CD4-positive, CD25-positive, alpha-beta regulatory T cell (primary cell): ENCODE measurements around the gene KAZN. TPM values are rescaled to one million over a fixed set of nuclear protein-coding genes. Genes with fewer than 3 reads are reported as not detected.
"Not testable (repeated sequence)": the region's sequence is repeated elsewhere in the genome, so short reads cannot be mapped to it uniquely, and the experiment has no call there.

Experiments used
- ATAC-seq, 2 donors: fragments of 150-1000 bp; cut with Tn5 transposase; one replicate each; pipeline ENCODE4 v1.10.0; 2021; ENCODE audit warnings: low read depth in 2 of 2, moderate number of reproducible peaks in 2 of 2, moderate library complexity in 1 of 2
- DNase-seq, 3 donors: peaks; one replicate each; pipeline versions ENCODE4 v3.0.0 to v3.0.0-alpha.2; 2012 to 2022; ENCODE audit warnings: mixed read lengths in 1 of 3
- H3K27ac ChIP-seq: one replicate; pipeline ENCODE4 v1.7.0; 2013; ENCODE audit warnings: mild to moderate bottlenecking, low read length; ENCODE audit not compliant: insufficient read depth, poor library complexity, severe bottlenecking
- H3K27me3 ChIP-seq: one replicate; pipeline ENCODE4 v1.7.0; 2013; ENCODE audit warnings: low read length; ENCODE audit not compliant: control insufficient read depth, insufficient read depth
- H3K36me3 ChIP-seq: one replicate; pipeline ENCODE4 v1.7.0; 2013; ENCODE audit warnings: mild to moderate bottlenecking, low read length, moderate library complexity; ENCODE audit not compliant: control insufficient read depth, insufficient read depth
- H3K4me1 ChIP-seq: 2 replicates; pipeline ENCODE4 v1.7.0; 2013; ENCODE audit warnings: mild to moderate bottlenecking, low read length; ENCODE audit not compliant: insufficient read depth, control insufficient read depth, poor library complexity, severe bottlenecking
- H3K4me3 ChIP-seq: one replicate; pipeline ENCODE4 v1.7.0; 2013; ENCODE audit warnings: low read depth, mild to moderate bottlenecking, low read length, moderate library complexity
- H3K9me3 ChIP-seq, 2 experiments: 1 replicate in 1 of 2; 2 replicates in 1 of 2; pipeline ENCODE4 v1.7.0; 2013; ENCODE audit warnings: low read length in 2 of 2, mild to moderate bottlenecking in 1 of 2, moderate library complexity in 1 of 2; ENCODE audit not compliant: control insufficient read depth in 2 of 2
- H3K27ac Mint-ChIP-seq, 3 donors: one replicate each; pipeline ENCODE4 v1.8.0; 2020 to 2022; ENCODE audit warnings: mild to moderate bottlenecking in 3 of 3, mixed read lengths in 3 of 3, moderate library complexity in 2 of 3
- H3K27me3 Mint-ChIP-seq: one replicate; pipeline ENCODE4 v1.8.0; 2022; ENCODE audit warnings: mild to moderate bottlenecking, mixed read lengths
- H3K36me3 Mint-ChIP-seq: one replicate; pipeline ENCODE4 v1.8.0; 2020; ENCODE audit warnings: mixed read lengths
- H3K4me1 Mint-ChIP-seq, 4 donors: one replicate each; pipeline ENCODE4 v1.8.0; 2020 to 2022; ENCODE audit warnings: mixed read lengths in 4 of 4, mild to moderate bottlenecking in 1 of 4
- H3K4me3 Mint-ChIP-seq, 4 donors: one replicate each; pipeline ENCODE4 v1.8.0; 2020 to 2022; ENCODE audit warnings: mild to moderate bottlenecking in 4 of 4, mixed read lengths in 4 of 4, moderate library complexity in 3 of 4
- H3K9me3 Mint-ChIP-seq, 7 donors: one replicate each; pipeline ENCODE4 v1.8.0; 2020 to 2022; ENCODE audit warnings: mixed read lengths in 7 of 7, mild to moderate bottlenecking in 3 of 7, moderate library complexity in 2 of 7
- polyA plus RNA-seq, 4 donors: library from polyadenylated mRNA; unstranded; fragments of 300-500 nt; fragmentation: Illumina TruSeq; gene quantifications; one replicate each; pipeline ENCODE4 v1.2.3, GENCODE V29; 2021
- total RNA-seq: library from RNA; stranded (reverse); gene quantifications from one replicate; pipeline ENCODE4 v1.2.3, GENCODE V29; 2022

KAZN gene
- total and polyA plus RNA-seq, 5 donors from 2014 or later = not detected

DNA sequence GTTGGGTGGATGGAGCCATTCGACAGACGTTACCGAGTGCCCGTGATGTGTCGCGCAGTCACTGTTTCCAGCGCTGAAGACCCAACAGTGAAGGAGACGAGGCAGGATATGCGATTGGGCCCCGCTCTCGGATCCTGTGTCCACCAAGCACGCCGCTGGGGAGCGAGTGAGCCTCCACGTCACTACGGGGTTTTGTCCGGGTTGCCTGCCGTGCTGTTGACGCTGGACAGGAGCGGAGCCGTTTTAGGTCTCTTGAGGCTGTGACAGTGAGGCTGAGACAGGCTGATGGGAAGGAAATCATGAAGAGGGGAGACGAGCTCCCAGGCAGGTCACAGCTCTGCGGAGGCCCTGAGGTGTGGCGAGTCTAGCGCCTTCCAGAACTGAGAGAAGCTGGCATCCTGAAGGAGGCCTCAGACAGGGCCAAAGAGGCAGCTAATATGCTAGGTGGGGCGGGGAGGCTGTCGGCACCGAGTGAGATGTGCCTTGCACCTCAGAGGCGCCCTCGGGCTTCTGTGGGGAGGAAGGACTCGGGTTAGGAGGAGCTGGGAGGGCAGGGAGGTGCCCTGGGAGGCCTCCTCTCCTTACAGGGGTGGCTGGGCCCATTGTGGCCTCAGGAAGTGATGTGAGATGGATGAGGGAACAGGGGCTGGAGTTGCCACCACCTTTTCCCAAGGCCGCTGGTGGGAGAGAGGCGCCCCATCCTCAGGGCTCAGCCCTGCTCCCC, 359.1 kb downstream of the KAZN start:
- no peak overlapping the region for H3K27ac Mint-ChIP-seq

DNA sequence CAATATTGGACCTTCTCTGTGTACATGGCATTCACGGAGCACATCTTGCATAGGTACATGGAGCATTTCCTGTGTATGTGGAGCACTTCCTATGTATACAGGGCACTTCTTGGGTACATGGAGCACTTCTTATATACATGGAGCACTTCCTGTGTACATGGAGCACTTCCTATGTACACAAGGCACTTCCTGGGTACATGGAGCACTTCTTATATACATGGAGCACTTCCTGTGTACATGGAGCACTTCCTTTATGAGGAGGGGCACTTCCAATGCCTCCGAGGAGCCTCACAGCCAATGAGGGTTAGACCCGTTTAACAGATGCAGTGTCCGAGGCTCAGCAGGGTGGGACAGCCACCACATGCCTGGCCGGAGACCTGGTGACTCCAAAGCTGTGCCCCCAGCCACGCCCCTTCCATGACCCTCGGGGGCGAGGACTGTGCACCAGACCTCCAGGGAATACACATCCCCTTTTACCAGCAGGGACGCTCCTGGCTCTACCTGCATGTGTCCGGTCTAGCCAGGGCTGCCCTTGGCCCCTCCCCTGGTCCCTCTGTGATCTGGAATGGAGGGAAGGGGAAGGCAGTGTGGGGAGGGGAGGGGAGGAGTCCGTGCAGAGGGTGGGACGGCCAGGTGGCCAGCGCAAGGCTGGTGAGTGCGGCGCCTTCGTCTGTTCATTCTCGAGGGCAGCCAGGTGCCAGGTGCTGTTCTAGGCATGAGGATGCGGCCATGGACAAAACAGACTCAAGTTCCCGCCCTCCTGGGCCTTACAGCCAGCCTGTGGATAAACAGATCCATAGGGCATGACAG, 360.0 kb downstream of the KAZN start:
- no peaks in the 10 kb centered on the region for H3K27me3 Mint-ChIP-seq
- peaks cover 0 to 1% (median 0%) of the 10 kb centered on the region in 7 donors for H3K9me3 Mint-ChIP-seq
- Histone ChIP-seq H3K4me1 (no peaks in the 10 kb centered on the region), H3K36me3 (no peaks in the 10 kb centered on the region), H3K9me3 (no peaks in the 10 kb centered on the region), H3K4me3 (no peak overlapping the region), H3K27me3 (no peaks in the 10 kb centered on the region), H3K27ac (no peak overlapping the region)
- no peak overlapping the region for H3K4me3 Mint-ChIP-seq
- DNase-seq (no peak), ATAC-seq (no peak)
- H3K27ac Mint-ChIP-seq = no peak overlapping the region
- no peaks in the 10 kb centered on the region for H3K4me1 Mint-ChIP-seq
- H3K36me3 Mint-ChIP-seq = no peaks in the 10 kb centered on the region

More for the DNA sequence above, 359.1 kb downstream of the KAZN start:
- Mint-ChIP-seq H3K4me3 (no peak overlapping the region), H3K36me3 (no peaks in the 10 kb centered on the region), H3K27me3 (no peaks in the 10 kb centered on the region), H3K4me1 (no peaks in the 10 kb centered on the region), H3K9me3 (peaks cover 0 to 1% (median 0%) of the 10 kb centered on the region in 7 donors)
- Histone ChIP-seq H3K4me1 (no peaks in the 10 kb centered on the region), H3K4me3 (no peak overlapping the region), H3K9me3 (no peaks in the 10 kb centered on the region), H3K27me3 (no peaks in the 10 kb centered on the region), H3K36me3 (no peaks in the 10 kb centered on the region), H3K27ac (no peak overlapping the region)
- ATAC-seq (no peak), DNase-seq (no peak)

DNA sequence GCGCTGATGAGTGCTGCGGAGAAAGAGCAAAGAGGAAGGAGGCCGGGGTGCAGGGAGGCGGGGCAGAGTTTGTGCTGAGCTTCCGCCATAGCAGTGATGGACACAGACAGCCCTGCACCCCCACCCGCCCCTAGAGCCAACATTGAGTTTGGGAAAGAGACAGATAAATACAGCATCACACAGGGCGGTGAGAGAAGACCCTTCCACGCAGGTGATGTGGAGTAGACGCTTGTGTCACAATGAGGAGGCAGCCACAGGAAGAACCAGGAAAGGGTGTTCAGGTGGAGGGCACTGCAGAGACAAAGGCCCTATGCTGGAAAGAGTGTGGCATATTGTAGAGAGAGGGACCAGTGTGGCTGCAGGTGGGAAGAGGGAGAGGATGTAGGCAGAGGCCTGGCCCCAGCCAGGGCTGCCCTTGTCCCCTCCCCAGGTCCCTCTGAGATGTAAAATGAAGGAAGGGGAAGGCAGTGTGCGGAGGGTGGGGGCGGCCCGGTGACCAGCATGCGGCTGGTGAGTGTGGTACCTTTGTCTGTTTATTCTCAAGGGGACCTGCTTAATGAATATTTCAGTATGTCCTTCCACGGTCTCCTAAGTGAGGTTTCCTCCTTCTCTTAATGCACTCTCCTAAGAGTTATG, 360.7 kb downstream of the KAZN start:
- H3K27ac Mint-ChIP-seq = no peak overlapping the region
- H3K27me3 Mint-ChIP-seq = no peaks in the 10 kb centered on the region
- Histone ChIP-seq H3K27me3 (no peaks in the 10 kb centered on the region), H3K36me3 (no peaks in the 10 kb centered on the region), H3K4me1 (no peaks in the 10 kb centered on the region), H3K27ac (no peak overlapping the region), H3K9me3 (no peaks in the 10 kb centered on the region), H3K4me3 (no peak overlapping the region)
- ATAC-seq (no peak), DNase-seq (no peak)
- H3K4me1 Mint-ChIP-seq = no peaks in the 10 kb centered on the region
- peaks cover 0 to 3% (median 1%) of the 10 kb centered on the region in 7 donors for H3K9me3 Mint-ChIP-seq
- H3K4me3 Mint-ChIP-seq = no peak overlapping the region
- no peaks in the 10 kb centered on the region for H3K36me3 Mint-ChIP-seq

DNA sequence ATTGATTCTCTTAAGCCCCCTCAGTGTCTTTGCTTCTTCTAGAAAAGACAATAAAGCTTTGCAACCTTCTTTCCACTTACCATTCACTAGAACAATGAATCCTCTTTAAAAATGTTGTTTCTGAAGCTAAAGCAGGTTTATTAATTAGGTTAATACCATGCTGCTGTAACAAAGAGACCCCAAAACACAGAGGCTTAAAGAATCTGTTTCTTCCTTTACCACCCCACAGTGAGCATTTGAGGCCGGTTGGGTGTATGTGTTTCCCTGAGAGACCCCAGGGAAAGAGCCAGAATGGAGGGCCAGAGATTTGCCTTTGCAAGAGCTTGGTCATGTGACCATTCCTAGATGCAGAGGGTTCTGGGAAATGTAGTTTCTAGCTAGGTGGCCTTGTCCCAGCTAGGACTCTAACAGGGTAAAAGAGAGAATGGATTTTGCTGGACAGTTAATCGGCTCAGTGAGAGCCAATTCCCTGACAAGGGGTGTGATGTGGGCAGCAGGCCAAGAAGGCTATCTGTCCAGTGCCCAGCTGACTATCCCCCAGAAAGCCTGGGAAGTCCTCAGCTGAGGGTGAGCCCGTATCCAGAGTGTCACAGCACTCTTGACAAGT, 363.3 kb downstream of the KAZN start:
- no peaks in the 10 kb centered on the region for H3K4me1 Mint-ChIP-seq
- Histone ChIP-seq H3K4me3 (no peak overlapping the region), H3K36me3 (no peaks in the 10 kb centered on the region), H3K9me3 (no peaks in the 10 kb centered on the region), H3K27me3 (no peaks in the 10 kb centered on the region), H3K4me1 (no peaks in the 10 kb centered on the region), H3K27ac (no peak overlapping the region)
- H3K27ac Mint-ChIP-seq = no peak overlapping the region
- no peaks in the 10 kb centered on the region for H3K27me3 Mint-ChIP-seq
- peaks cover 0 to 3% (median 1%) of the 10 kb centered on the region in 7 donors for H3K9me3 Mint-ChIP-seq
- no peaks in the 10 kb centered on the region for H3K36me3 Mint-ChIP-seq
- DNase-seq (no peak), ATAC-seq (no peak)
- no peak overlapping the region for H3K4me3 Mint-ChIP-seq

DNA sequence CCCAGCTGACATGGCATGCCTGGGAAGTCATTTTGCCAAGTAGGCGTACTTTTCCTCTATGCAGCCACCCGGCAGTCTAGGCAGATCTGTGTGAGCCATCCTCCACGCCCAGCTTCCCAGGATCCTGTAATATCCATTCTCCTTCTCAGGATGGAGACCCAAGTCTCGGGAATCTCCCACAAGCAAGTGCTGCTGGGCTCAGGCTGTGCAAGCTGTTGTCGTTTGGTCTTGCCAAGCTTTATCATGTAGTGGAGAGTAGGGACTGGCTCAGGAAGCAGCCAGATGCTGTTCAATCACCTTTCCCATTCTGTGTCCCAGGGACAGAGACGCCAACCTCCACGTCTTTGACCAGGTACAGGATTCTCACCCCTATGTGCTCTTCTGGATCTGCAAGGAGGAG, 363.9 kb downstream of the KAZN start:
- Mint-ChIP-seq H3K4me1 (no peaks in the 10 kb centered on the region), H3K27ac (no peak overlapping the region), H3K9me3 (peaks cover 0 to 3% (median 1%) of the 10 kb centered on the region in 7 donors), H3K27me3 (no peaks in the 10 kb centered on the region), H3K36me3 (no peaks in the 10 kb centered on the region), H3K4me3 (no peak overlapping the region)
- Histone ChIP-seq H3K4me1 (no peaks in the 10 kb centered on the region), H3K27me3 (no peaks in the 10 kb centered on the region), H3K36me3 (no peaks in the 10 kb centered on the region), H3K4me3 (no peak overlapping the region), H3K9me3 (no peaks in the 10 kb centered on the region), H3K27ac (no peak overlapping the region)
- ATAC-seq = no peak
- DNase-seq = no peak

DNA sequence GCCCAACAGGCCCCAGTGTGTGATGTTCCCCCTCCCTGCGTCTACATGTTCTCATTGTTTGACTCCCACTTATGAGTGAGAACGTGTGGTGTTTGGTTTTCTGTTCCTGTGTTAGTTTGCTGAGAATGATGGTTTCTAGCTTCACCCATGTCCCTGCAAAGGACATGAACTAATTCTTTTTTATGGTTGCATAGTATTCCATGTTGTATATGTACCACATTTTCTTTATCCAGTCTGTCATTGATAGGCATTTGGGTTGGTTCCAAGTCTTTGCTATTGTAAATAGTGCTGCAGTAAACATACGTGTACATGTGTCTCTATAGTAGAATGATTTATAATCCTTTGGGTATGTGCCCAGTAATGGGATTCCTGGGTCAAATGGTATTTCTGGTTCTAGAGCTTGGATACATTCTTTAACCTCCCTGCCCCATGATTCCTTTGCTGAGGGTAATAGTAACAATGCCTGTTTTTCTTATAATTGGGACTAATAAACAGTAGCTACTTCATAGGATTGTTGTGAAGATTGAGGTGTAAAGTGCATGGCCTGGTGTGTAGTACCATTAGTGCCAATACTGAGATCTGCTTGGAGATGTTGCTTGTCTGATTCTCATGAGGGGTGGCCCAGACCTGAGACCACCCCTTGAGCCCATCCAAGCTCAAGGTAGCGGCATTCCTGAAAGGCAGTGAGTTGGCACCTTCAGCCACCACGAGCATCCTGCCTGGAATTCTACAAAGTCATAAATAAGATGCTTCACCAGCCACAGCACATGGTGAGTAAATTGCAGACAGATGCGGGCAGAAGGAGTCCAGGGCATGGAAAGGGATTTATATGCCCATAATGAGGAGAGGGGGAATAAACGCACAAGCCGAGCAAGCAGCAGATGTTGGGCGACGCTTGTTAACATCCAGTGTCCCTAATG, 365.6 kb downstream of the KAZN start:
- not testable (repeated sequence) for H3K4me3 Mint-ChIP-seq, H3K27ac Mint-ChIP-seq

DNA sequence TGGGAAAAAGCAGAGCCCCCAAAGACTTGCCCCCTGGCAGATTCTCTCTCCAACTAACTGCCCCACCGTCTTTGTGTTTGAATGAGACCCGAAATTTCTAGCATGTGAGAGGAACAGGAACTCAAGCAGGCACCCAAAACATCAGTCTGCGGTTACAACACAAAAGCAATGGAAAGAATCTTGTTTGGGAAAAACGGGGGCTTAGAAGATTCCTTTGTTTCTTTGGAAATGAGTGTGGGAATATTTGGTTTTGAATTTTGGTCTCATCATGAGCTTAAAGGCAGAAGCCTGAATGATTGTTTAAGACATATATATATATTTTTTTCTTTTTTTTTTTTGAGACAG, 366.2 kb downstream of the KAZN start:
- no peak overlapping the region for H3K27ac ChIP-seq
- no peaks in the 10 kb centered on the region for H3K36me3 ChIP-seq
- ATAC-seq = no peak
- peaks cover 0 to 3% (median 0%) of the 10 kb centered on the region in 7 donors for H3K9me3 Mint-ChIP-seq
- peaks cover 0 to 5% (median 0%) of the 10 kb centered on the region in 4 donors for H3K4me1 Mint-ChIP-seq
- H3K36me3 Mint-ChIP-seq = no peaks in the 10 kb centered on the region
- no peaks in the 10 kb centered on the region for H3K27me3 ChIP-seq
- no peak overlapping the region for H3K4me3 ChIP-seq
- H3K27me3 Mint-ChIP-seq = no peaks in the 10 kb centered on the region
- no peak overlapping the region for H3K4me3 Mint-ChIP-seq
- no peak for DNase-seq
- H3K9me3 ChIP-seq = no peaks in the 10 kb centered on the region
- no peak overlapping the region for H3K27ac Mint-ChIP-seq
- no peaks in the 10 kb centered on the region for H3K4me1 ChIP-seq

More for the DNA sequence above, 365.6 kb downstream of the KAZN start:
- not testable (repeated sequence) for H3K4me1 ChIP-seq, H3K9me3 ChIP-seq, ATAC-seq, H3K4me1 Mint-ChIP-seq, H3K36me3 ChIP-seq, H3K27me3 Mint-ChIP-seq, H3K27ac ChIP-seq, H3K27me3 ChIP-seq, H3K4me3 ChIP-seq, DNase-seq, H3K36me3 Mint-ChIP-seq, H3K9me3 Mint-ChIP-seq
